NCI-H345 treated with DMSO at 0.1 percent for 48 hours (cell line): ENCODE measurements around the gene RDX.
A peak's percentile ranks its signal among the peaks of the same experiment; 100 is the strongest.

Experiments
- DNase-seq: peaks from one replicate; lab custom pipeline; 2025; ENCODE audit not compliant: unreplicated experiment; lab: John Stamatoyannopoulos, UW

RDX gene

GRCh38 chr11:110173811-110174644 lies 122.4 kb downstream of the RDX start:
- no peak for DNase-seq

- DNase-seq = no peak
Measured at GRCh38 chr11:110172468-110173065, 123.8 kb downstream of the RDX start.

- DNase-seq = no peak
Measured at GRCh38 chr11:110169738-110170137, 126.7 kb downstream of the RDX start.

- DNase-seq = no peak
Measured at GRCh38 chr11:110168033-110168803, 128.2 kb downstream of the RDX start.

DNA sequence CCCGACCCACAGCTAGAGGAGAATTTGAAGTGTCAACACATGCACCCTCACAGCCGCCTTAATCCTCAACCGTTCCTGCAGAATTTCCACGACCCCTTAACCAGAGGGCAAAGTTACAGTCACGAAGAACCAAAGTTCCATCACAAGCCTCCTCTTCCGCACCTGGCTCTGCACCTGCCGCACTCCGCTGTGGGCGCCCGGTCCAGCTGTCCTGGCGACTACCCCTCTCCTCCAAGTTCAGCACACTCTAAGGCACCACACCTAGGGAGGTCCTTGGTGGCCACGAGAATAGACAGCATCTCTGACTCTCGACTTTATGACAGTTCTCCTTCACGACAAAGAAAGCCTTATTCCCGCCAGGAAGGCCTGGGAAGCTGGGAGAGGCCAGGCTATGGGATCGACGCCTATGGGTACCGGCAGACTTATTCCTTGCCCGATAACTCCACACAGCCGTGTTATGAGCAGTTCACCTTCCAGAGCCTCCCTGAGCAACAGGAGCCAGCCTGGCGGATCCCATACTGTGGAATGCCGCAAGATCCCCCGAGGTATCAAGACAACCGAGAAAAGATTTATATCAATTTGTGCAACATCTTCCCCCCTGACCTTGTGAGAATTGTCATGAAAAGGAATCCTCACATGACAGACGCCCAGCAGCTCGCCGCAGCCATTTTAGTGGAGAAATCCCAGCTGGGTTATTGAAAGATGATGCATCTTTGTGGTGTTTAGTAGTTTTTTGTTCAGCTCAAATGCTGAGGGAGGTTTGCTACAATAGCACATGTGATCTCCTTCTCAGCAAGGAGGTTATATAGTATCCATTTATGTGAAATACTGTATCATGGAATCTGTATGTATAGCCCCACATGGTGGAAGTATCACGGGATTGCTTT lies 131.1 kb downstream of the RDX start:
- no peak for DNase-seq

DNA sequence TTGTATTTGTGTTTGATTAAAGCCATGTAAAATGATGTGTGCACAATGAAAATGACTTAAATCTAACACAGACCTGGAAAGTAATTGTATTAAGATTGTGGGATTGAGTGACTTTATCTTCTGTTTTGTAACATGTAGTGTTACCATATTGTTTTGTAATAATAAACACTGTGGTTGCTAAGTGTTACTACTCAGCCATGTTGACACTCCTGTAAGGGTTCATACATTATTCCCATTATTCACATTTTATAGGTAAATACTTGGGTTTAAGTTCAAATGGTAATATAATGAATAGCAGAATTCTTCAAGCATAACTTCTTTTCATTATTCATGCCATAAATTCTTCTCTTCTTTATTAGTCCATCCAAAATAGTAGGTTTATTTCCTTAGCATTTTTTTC lies 134.2 kb downstream of the RDX start:
- no peak for DNase-seq

DNA sequence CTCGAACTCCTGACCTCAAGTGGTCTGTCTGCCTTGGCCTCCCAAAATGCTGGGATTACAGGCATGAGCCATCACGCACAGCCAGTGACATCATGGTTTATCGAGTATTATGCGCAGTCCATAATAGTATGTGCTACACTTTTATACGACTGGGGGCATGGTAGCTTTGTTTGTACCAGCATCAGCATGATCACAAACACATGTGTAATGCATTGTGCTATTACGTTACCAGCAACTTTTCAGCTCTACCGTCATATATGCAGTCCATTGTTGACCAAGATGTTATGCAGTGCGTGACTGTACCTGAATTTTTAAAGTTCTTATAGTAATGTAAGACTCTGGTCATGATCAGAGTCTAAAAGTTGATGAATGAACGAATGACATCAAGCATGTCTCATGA lies 135.4 kb downstream of the RDX start:
- no peak for DNase-seq

- DNase-seq = no peak
Measured at GRCh38 chr11:110160437-110160836, 136.0 kb downstream of the RDX start.

- DNase-seq = no peak
Measured at GRCh38 chr11:110160016-110160415, 136.4 kb downstream of the RDX start.

GRCh38 chr11:110159476-110159875 lies 136.9 kb downstream of the RDX start:
- no peak for DNase-seq

- no peak for DNase-seq
Measured at GRCh38 chr11:110158317-110159200, 137.9 kb downstream of the RDX start.

GRCh38 chr11:110156503-110156902 lies 139.9 kb downstream of the RDX start:
- DNase-seq = no peak

DNA sequence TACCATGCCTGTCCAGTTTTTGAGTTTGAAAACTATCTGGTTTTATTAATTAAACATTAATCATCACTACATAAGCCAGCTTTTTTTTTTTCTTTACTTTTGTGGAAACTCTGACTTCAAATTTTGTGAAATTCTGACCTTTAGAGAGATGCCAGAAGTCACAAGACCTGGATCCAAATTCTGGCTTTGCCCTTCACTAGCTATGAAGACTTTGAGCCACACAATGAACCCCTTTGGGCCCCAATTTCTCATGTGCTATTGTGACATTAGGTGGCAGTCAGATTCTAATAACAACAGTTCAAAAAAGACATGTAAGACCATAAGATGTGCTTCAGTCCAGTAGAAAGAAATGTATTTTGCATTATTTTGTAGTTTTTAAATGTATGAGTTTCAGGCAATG lies 142.9 kb downstream of the RDX start:
- DNase-seq = no peak

DNA sequence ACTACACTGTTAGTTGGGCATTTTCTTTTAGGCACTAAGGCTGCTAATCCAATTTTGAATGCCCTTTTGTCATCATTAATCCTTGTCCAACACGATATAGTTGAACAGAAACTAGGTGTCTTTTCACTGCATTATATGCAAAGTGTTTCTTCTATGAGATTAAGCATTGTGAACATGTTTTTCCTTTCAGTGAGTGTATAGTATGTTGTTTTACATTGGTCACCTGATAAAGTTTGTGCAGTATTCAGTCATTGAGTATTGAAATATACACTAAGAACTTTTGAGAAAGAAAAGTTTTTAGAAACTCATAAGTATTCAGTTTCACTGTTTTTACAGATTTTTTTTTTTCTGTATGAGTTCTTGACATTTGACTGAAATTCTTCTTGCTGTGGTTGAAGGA lies 144.2 kb downstream of the RDX start:
- no peak for DNase-seq

DNA sequence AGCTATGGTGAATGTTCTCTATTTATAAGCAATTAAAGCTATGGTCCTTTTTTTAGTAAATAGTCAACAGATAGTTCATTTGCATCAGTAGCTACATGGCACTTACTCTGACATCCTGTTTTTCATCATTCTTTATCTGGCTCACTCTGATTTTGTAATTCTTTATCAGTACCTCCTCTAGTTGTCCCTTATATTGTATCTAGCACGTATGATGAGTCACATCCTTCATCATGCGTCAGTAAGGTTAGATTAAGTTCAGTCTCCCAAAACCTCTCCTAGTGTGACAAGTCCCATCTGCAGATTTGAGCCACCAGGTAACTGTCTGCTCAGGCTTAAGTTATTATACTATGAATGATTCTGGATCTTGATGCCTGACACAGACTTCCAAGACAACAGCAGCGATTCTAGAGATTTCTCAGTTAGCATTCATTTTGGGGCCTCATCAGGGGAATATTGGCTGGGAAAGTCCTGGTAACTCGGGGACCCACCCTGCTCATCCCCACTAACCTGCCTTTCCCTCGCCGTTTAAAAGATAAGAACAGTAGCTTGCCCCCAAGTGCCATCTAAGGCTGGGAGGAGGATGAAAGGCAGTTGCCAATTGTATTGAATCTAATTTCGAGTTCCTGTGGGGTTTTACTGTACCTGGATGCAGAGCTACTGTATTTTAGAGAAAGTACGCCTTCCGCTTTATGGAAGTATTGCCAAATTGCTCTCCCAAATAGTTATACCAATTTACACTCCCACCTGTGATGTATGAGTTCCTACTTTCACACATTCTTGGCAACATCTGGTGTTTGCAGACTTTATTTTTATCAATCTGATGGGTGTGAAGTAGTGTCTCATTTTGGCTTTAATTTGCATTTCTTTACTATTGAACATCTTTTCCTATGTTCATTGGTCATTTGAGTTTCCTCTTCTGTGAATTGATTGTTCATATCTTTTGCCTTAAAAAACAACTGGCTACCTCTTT lies 147.4 kb downstream of the RDX start:
- no peak for DNase-seq

GRCh38 chr11:110147962-110148709 lies 148.3 kb downstream of the RDX start:
- no peak for DNase-seq

- DNase-seq = no peak
Measured at GRCh38 chr11:110141812-110142211, 154.6 kb downstream of the RDX start.

GRCh38 chr11:110134110-110134509 lies 162.3 kb downstream of the RDX start:
- DNase-seq = peak; percentile 95
